IMR-90 (cell line): ENCODE measurements around the gene EMC1. TPM values are rescaled to one million over a fixed set of nuclear protein-coding genes. Genes with fewer than 3 reads are reported as not detected.

ENCODE experiments used
- ATAC-seq: fragments of 200-7000 bp; cut with Tn5 transposase; 2 replicates; pipeline ENCODE4 v1.9.1; 2020; ENCODE audit warnings: low read depth, mild to moderate bottlenecking, moderate library complexity
- BruUV-seq: library from RNA; stranded (reverse); fragments of 400-500 nt; replicated peaks from 2 replicates; lab custom pipeline; 2021; lab: Mats Ljungman, UMichigan
- CTCF ChIA-PET: fragments of 300-600 bp; formaldehyde crosslinking; extraction: SDS; loops from one replicate; lab custom pipeline; 2021; ENCODE audit warnings: antibody characterized with exemption; lab: Yijun Ruan, JAX
- POLR2A ChIA-PET: fragments of 300-600 bp; sonication (Branson Sonifier 250); formaldehyde crosslinking; loops from one replicate; lab custom pipeline; 2022; ENCODE audit warnings: antibody characterized with exemption; ENCODE audit not compliant: unreplicated experiment; lab: Charles Lee
- DNase-seq: peaks from one replicate; pipeline ENCODE4 v3.0.0; 2013
- H2AFZ ChIP-seq: replicated peaks from 2 replicates; pipeline ENCODE3; 2013; ENCODE audit warnings: low read length, mild to moderate bottlenecking; ENCODE audit not compliant: poor library complexity
- H2AK5ac ChIP-seq: 2 replicates; pipeline ENCODE4 v1.6.1; 2013; ENCODE audit warnings: low read depth, low read length, inconsistent platforms
- H2AK9ac ChIP-seq: replicated peaks from 2 replicates; pipeline ENCODE3; 2013; ENCODE audit warnings: mild to moderate bottlenecking, low read depth, low read length, moderate library complexity; ENCODE audit not compliant: poor library complexity
- H2BK120ac ChIP-seq: 2 replicates; pipeline ENCODE4 v1.6.1; 2013; ENCODE audit warnings: low read depth, low read length, inconsistent platforms
- H2BK15ac ChIP-seq: 3 replicates; pipeline ENCODE4 v1.6.1; 2013; ENCODE audit warnings: low read depth, low read length, inconsistent platforms
- H2BK20ac ChIP-seq: 2 replicates; pipeline ENCODE4 v1.6.1; 2013; ENCODE audit warnings: low read depth, mild to moderate bottlenecking, inconsistent platforms, low read length, moderate library complexity
- H2BK5ac ChIP-seq: 2 replicates; pipeline ENCODE4 v1.6.1; 2013; ENCODE audit warnings: mild to moderate bottlenecking, low read depth, low read length, inconsistent platforms; ENCODE audit not compliant: poor library complexity, severe bottlenecking
- H3K14ac ChIP-seq: replicated peaks from 2 replicates; pipeline ENCODE4 v1.6.1; 2013; ENCODE audit warnings: low read depth, low read length, inconsistent platforms
- H3K18ac ChIP-seq: 2 replicates; pipeline ENCODE4 v1.6.1; 2013; ENCODE audit warnings: low read depth, low read length, control low read depth
- H3K23ac ChIP-seq: 2 replicates; pipeline ENCODE4 v1.6.1; 2013; ENCODE audit warnings: low read depth, low read length, inconsistent platforms
- H3K27ac ChIP-seq: 2 replicates; pipeline ENCODE4 v1.5.1; 2013; ENCODE audit warnings: mild to moderate bottlenecking, control low read depth, low read length; ENCODE audit not compliant: insufficient read depth
- H3K27me3 ChIP-seq: 2 replicates; pipeline ENCODE4 v1.6.1; 2013; ENCODE audit warnings: low read length; ENCODE audit not compliant: control insufficient read depth, insufficient read depth
- H3K36me3 ChIP-seq: 2 replicates; pipeline ENCODE4 v1.6.1; 2013; ENCODE audit warnings: low read length, mixed read lengths; ENCODE audit not compliant: control insufficient read depth, insufficient read depth
- H3K4ac ChIP-seq: 2 replicates; pipeline ENCODE4 v1.6.1; 2013; ENCODE audit warnings: low read depth, low read length, inconsistent platforms
- H3K4me1 ChIP-seq: 2 replicates; pipeline ENCODE4 v1.6.1; 2013; ENCODE audit warnings: low read length, mixed read lengths; ENCODE audit not compliant: control insufficient read depth, insufficient read depth
- H3K4me2 ChIP-seq: 2 replicates; pipeline ENCODE4 v1.6.1; 2013; ENCODE audit warnings: low read depth, mild to moderate bottlenecking, control low read depth, low read length, moderate library complexity
- H3K4me3 ChIP-seq: 2 replicates; pipeline ENCODE4 v1.5.1; 2013; ENCODE audit warnings: low read depth, mild to moderate bottlenecking, control low read depth, low read length, moderate library complexity; ENCODE audit not compliant: insufficient read depth
- H3K56ac ChIP-seq: 2 replicates; pipeline ENCODE4 v1.6.1; 2013; ENCODE audit warnings: low read length, inconsistent platforms; ENCODE audit not compliant: insufficient read depth; ENCODE audit errors: extremely low read depth
- H3K79me1 ChIP-seq, 2 experiments: 2 replicates each; pipeline ENCODE4 v1.6.1; 2013; ENCODE audit warnings: low read length in 2 of 2, inconsistent platforms in 1 of 2, low read depth in 1 of 2
- H3K9ac ChIP-seq: 2 replicates; pipeline ENCODE4 v1.6.1; 2013; ENCODE audit warnings: low read depth, low read length, control low read depth
- H3K9me1 ChIP-seq: 2 replicates; pipeline ENCODE4 v1.6.1; 2013; ENCODE audit warnings: low read length, inconsistent platforms; ENCODE audit not compliant: insufficient read depth
- H3K9me3 ChIP-seq: 2 replicates; pipeline ENCODE4 v1.6.1; 2013; ENCODE audit warnings: low read length; ENCODE audit not compliant: control insufficient read depth, insufficient read depth
- H4K20me1 ChIP-seq: 2 replicates; pipeline ENCODE4 v1.6.1; 2013; ENCODE audit warnings: low read length, inconsistent platforms; ENCODE audit not compliant: insufficient read depth
- H4K5ac ChIP-seq: 2 replicates; pipeline ENCODE4 v1.6.1; 2013; ENCODE audit warnings: mild to moderate bottlenecking, low read depth, low read length, control low read depth
- H4K8ac ChIP-seq, 2 experiments: 2 replicates each; pipeline ENCODE4 v1.6.1; 2013; ENCODE audit warnings: low read depth in 2 of 2, low read length in 2 of 2, control low read depth in 1 of 2, inconsistent platforms in 1 of 2
- H4K91ac ChIP-seq: 2 replicates; pipeline ENCODE4 v1.6.1; 2013; ENCODE audit warnings: low read depth, low read length, inconsistent platforms; ENCODE audit not compliant: insufficient read depth
- BHLHE40 ChIP-seq: fragments of 150-350 bp; IDR thresholded peaks from 2 replicates; pipeline ENCODE4 v1.6.1; 2016; ENCODE audit warnings: mild to moderate bottlenecking, low read depth, low read length
- FOS ChIP-seq: fragments of 150-350 bp; IDR thresholded peaks from 2 replicates; pipeline ENCODE4 v1.6.1; 2016; ENCODE audit warnings: low read depth, low read length
- WGBS, 2 experiments: methylation state at CpG; one replicate each; pipeline versions ENCODE4 v1.1.5 to v1.1.7; 2013; ENCODE audit warnings: missing lambda C conversion rate in 2 of 2; ENCODE audit not compliant: insufficient read length in 1 of 2; ENCODE audit errors: extremely low coverage in 2 of 2; 5-methylcytosine and 5-hydroxymethylcytosine counted together
- dilution Hi-C: fragments of 300-500 bp; cut with HindIII; formaldehyde crosslinking; loops from one replicate; pipeline ENCODE4 v1.14.3; 2018; ENCODE audit warnings: low sequenced_read_pairs; ENCODE audit not compliant: unreplicated experiment
- in situ Hi-C: fragments of 300-500 bp; cut with MboI; formaldehyde crosslinking; loops from 3 replicates; pipeline ENCODE4 v1.14.3; 2019; ENCODE audit warnings: low sequenced_read_pairs, inconsistent platforms, mixed read lengths
- intact Hi-C: fragments of 100-400 bp; cut with micrococcal nuclease; formaldehyde crosslinking; loops from 2 replicates; pipeline ENCODE4 v1.10.0; 2022
- polyA plus RNA-seq, 3 experiments: library from polyadenylated mRNA; depleted of rRNA; stranded (reverse); fragments of >200 nt; gene quantifications; 2 replicates each; pipeline ENCODE4 v1.2.3, GENCODE V29; 2012; ENCODE audit warnings: low replicate concordance in 1 of 3
- total RNA-seq: library from RNA; depleted of rRNA; stranded (reverse); fragments of >200 nt; gene quantifications from 2 replicates; pipeline ENCODE4 v1.2.3, GENCODE V29; 2012

Gene EMC1
- total and polyA plus RNA-seq, 2 of the 4 experiments (the other 2 are of a cell fraction): 65.4 to 114 TPM

- H3K36me3 ChIP-seq: peaks cover 61% of the 10 kb centered on the region
- peak; percentile 84 for ATAC-seq
- BruUV-seq: no TSS peak
These were observed 81.7 kb downstream of the EMC1 start for GRCh38 chr1:19169642-19170041.

More at GRCh38 chr1:19169642-19170041, 81.7 kb downstream of the EMC1 start:
- H3K9me1 ChIP-seq: no peaks in the 10 kb centered on the region; the same call in 1 of the 2 replicates
- intact Hi-C loops (loop anchor here (2.0 kb wide), 1 partner anchor 13 kb away; no protein-coding TSS in a partner anchor), dilution Hi-C loops (no loop called here), in situ Hi-C loops (no loop called here)
- H3K4me3 ChIP-seq: no peak overlapping the region
- POLR2A ChIA-PET: no interaction called here
- H3K4me2 ChIP-seq: no peak overlapping the region
- peaks cover 38 to 46% of the 10 kb centered on the region in 2 experiments for H3K79me1 ChIP-seq
- peak; percentile 38; the same call in 1 of the 2 replicates for TF ChIP-seq FOS
- TF ChIP-seq BHLHE40: no peak
- H3K18ac ChIP-seq: no peak overlapping the region
- 0 out of 2 replicates have a peak, but pooled peaks cover 2% of the 10 kb centered on the region for H3K4me1 ChIP-seq
- no peak overlapping the region for H3K27ac ChIP-seq
- no peak overlapping the region for H3K14ac ChIP-seq
- peak; percentile 80 for DNase-seq
- H3K9me3 ChIP-seq: no peaks in the 10 kb centered on the region
- no peak overlapping the region for H2AK5ac ChIP-seq
- CTCF ChIA-PET: interaction anchor here (0.7 kb wide), 1 partner anchor 10 kb away, joined by 3 read pairs; no protein-coding TSS in a partner anchor
- WGBS, 2 experiments: no CpG with 5 or more reads among the region's 2 CpGs
- no peak overlapping the region for H2BK20ac ChIP-seq
- no peak overlapping the region for H4K8ac ChIP-seq
- no peak overlapping the region for H2BK120ac ChIP-seq
- H3K56ac ChIP-seq: no peak overlapping the region
- H2BK5ac ChIP-seq: peak overlapping the region; percentile 7
- no peak overlapping the region for H3K9ac ChIP-seq
- no peak overlapping the region for H3K23ac ChIP-seq
- no peak overlapping the region for H4K91ac ChIP-seq
- H4K5ac ChIP-seq: no peak overlapping the region
- no peak overlapping the region for H2AK9ac ChIP-seq
- H3K4ac ChIP-seq: no peak overlapping the region
- H3K27me3 ChIP-seq: no peaks in the 10 kb centered on the region
- H2AFZ ChIP-seq: no peak overlapping the region
- H2BK15ac ChIP-seq: no peak overlapping the region
- peaks cover 24% of the 10 kb centered on the region; the same call in 1 of the 2 replicates for H4K20me1 ChIP-seq
